Measurements from ENCODE around the gene STK36. TPM values are rescaled to one million over a fixed set of nuclear protein-coding genes. Genes with fewer than 3 reads are reported as not detected.

STK36 gene
- total and polyA plus RNA-seq, 4 donors = 18.0 to 70.6 (median 31.3) TPM

DNA sequence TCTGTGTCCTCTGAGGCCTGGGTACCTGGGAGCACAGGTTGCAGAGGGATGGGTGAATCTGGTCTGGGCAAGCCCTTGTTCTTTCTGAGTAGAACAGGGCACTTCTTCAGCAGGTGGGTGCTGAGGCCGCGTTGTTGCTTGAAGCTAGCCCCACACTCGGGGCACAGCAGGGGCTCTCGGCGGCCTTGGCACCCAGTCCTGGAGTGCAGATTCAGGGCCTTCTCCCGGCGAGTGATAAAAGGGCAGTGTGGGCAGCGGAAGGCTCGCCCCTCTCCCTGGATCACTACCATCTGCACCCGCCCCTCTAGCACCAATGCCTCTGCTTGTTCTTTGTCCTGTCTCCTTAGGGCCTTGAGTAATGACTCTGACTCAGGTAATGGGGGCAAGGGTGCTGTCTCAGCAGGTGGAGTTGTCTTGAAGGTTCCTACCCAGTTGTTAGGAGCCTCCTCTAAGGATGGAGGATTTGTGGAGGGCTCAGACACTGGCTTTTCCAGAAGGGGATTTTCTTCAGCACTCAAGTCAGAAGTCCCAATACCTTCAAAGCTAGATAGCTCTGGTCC lies 28.1 kb upstream of the STK36 start:
- no peaks in the 10 kb centered on the region for H3K9me3 ChIP-seq (ENCODE audit: control insufficient read depth in 4 of 4, insufficient read depth in 3 of 4, low read length in 3 of 4)
- ATAC-seq (ENCODE audit: insufficient read depth, low FRiP score) = no peak
- H3K4me3 ChIP-seq = no peak overlapping the region
- no peaks in the 10 kb centered on the region for H3K4me1 ChIP-seq (ENCODE audit: control insufficient read depth in 5 of 5, insufficient read depth in 5 of 5, low read length in 5 of 5)
- H3K27me3 ChIP-seq (ENCODE audit: control insufficient read depth in 3 of 3, insufficient read depth in 3 of 3, low read length in 2 of 3) = no peaks in the 10 kb centered on the region
- H3K27ac ChIP-seq (ENCODE audit: low read depth in 1 of 2, low read length in 1 of 2) = no peak overlapping the region
- 98 to 99% methylated on average over 10 of the region's 10 CpGs for WGBS, 2 donors
- H3K36me3 ChIP-seq (ENCODE audit: control insufficient read depth in 4 of 4, insufficient read depth in 4 of 4, low read length in 4 of 4) = peaks cover 18 to 64% (median 50%) of the 10 kb centered on the region in 4 donors
- DNase-seq = no peak
- TF ChIP-seq, protein P1, sequence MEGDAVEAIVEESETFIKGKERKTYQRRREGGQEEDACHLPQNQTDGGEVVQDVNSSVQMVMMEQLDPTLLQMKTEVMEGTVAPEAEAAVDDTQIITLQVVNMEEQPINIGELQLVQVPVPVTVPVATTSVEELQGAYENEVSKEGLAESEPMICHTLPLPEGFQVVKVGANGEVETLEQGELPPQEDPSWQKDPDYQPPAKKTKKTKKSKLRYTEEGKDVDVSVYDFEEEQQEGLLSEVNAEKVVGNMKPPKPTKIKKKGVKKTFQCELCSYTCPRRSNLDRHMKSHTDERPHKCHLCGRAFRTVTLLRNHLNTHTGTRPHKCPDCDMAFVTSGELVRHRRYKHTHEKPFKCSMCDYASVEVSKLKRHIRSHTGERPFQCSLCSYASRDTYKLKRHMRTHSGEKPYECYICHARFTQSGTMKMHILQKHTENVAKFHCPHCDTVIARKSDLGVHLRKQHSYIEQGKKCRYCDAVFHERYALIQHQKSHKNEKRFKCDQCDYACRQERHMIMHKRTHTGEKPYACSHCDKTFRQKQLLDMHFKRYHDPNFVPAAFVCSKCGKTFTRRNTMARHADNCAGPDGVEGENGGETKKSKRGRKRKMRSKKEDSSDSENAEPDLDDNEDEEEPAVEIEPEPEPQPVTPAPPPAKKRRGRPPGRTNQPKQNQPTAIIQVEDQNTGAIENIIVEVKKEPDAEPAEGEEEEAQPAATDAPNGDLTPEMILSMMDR (IDR thresholded peaks at IDR 0.05; ENCODE audit: control extremely low read depth, extremely low read depth) = no peak
- H3K9ac ChIP-seq (ENCODE audit: insufficient read depth in 1 of 2, low read length in 2 of 2) = no peak overlapping the region

DNA sequence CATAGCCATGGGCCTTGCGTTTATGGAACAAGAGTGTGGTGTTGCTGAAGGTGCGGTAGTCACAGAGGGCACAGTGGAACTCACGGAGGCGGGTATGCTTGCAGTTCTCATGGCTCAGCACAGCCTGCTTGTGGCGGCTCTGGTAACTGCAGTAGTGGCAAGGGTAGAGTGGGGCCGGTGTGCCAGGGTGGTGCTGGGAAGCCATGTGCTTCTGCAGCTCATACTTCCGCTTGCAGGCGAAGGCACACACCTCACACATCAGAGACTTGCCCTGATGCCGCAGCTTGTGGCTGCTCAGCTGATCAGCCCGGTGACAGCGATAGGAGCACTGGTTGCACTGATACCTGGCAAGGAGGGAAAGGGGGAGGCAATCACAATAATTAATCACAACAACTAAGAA lies 27.2 kb upstream of the STK36 start:
- H3K9me3 ChIP-seq (ENCODE audit: control insufficient read depth in 4 of 4, insufficient read depth in 3 of 4, low read length in 3 of 4) = no peaks in the 10 kb centered on the region
- H3K4me1 ChIP-seq (ENCODE audit: control insufficient read depth in 5 of 5, insufficient read depth in 5 of 5, low read length in 5 of 5) = no peaks in the 10 kb centered on the region
- H3K9ac ChIP-seq (ENCODE audit: insufficient read depth in 1 of 2, low read length in 2 of 2) = no peak overlapping the region
- DNase-seq (no peak), ATAC-seq (ENCODE audit: insufficient read depth, low FRiP score) (no peak)
- TF ChIP-seq, protein P1 (IDR thresholded peaks at IDR 0.05; ENCODE audit: control extremely low read depth, extremely low read depth) = no peak
- H3K36me3 ChIP-seq (ENCODE audit: control insufficient read depth in 4 of 4, insufficient read depth in 4 of 4, low read length in 4 of 4) = peaks cover 22 to 65% (median 51%) of the 10 kb centered on the region in 4 donors
- H3K4me3 ChIP-seq = no peak overlapping the region
- WGBS, 2 donors = 96 to 99% methylated on average over 11 of the region's 11 CpGs
- H3K27me3 ChIP-seq (ENCODE audit: control insufficient read depth in 3 of 3, insufficient read depth in 3 of 3, low read length in 2 of 3) = no peaks in the 10 kb centered on the region
- no peak overlapping the region for H3K27ac ChIP-seq (ENCODE audit: low read depth in 1 of 2, low read length in 1 of 2)

DNA sequence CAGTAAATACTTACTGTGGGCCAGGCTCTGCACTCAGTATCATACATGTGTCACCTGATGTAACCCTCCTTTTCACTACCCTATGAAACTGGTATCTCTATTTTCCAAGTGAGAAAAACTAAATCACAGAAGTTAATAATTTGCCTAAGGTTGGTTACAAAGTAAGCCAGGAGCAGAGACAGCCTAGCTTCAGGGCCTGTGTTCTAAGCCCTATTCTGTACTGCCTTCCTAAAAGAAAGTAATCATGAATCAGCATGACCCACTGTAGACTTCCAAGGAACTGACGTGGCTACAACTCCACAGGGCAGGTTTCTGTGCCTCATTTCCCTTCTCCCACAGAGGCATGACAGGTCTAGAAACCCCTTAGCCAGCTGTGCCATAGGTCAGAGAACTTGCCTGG lies 26.8 kb upstream of the STK36 start:
- WGBS, 2 donors = 89 to 95% methylated on average over 1 of the region's 1 CpG
- Histone ChIP-seq H3K9ac (ENCODE audit: insufficient read depth in 1 of 2, low read length in 2 of 2) (no peak overlapping the region), H3K4me1 (ENCODE audit: control insufficient read depth in 5 of 5, insufficient read depth in 5 of 5, low read length in 5 of 5) (no peaks in the 10 kb centered on the region), H3K36me3 (ENCODE audit: control insufficient read depth in 4 of 4, insufficient read depth in 4 of 4, low read length in 4 of 4) (peaks cover 25 to 68% (median 48%) of the 10 kb centered on the region in 4 donors), H3K27me3 (ENCODE audit: control insufficient read depth in 3 of 3, insufficient read depth in 3 of 3, low read length in 2 of 3) (no peaks in the 10 kb centered on the region), H3K4me3 (no peak overlapping the region), H3K9me3 (ENCODE audit: control insufficient read depth in 4 of 4, insufficient read depth in 3 of 4, low read length in 3 of 4) (no peaks in the 10 kb centered on the region), H3K27ac (ENCODE audit: low read depth in 1 of 2, low read length in 1 of 2) (no peak overlapping the region)
- ATAC-seq (ENCODE audit: insufficient read depth, low FRiP score) (no peak), DNase-seq (no peak)
- TF ChIP-seq, protein P1 (IDR thresholded peaks at IDR 0.05; ENCODE audit: control extremely low read depth, extremely low read depth) = no peak

All from lung (tissue), 12 donors.